ENCODE measurements around the gene HRC.
"Not testable (repeated sequence)": the region's sequence is repeated elsewhere in the genome, so short reads cannot be mapped to it uniquely, and the experiment has no call there.

The HRC gene

DNA sequence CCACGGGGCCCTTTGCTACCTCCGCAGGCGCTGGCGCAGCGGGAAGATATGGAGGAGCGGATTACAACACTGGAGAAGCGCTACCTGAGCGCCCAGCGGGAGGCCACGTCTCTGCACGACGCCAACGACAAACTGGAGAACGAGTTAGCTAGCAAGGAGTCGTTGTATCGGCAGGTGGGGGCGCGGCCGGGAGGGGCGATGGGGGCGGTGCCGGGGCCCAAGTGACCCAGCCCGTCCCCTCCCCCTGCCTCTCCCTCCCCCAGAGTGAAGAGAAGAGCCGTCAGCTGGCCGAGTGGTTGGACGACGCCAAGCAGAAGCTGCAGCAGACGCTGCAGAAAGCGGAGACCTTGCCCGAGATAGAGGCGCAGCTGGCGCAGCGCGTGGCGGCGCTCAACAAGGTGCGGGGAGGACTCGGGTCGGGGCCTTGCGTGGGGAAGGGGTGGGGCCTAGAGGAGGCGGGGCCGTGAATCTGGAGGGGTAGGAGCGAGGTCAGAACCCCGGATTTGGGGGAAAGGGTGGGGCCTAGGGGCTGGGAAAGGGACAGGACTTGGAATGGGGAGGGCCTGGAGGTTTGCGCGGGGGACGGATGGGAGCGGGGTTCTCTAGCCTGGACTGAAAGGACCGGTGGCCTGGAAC lies 22.1 kb downstream of the HRC start:
- DNase-seq: no peak

DNA sequence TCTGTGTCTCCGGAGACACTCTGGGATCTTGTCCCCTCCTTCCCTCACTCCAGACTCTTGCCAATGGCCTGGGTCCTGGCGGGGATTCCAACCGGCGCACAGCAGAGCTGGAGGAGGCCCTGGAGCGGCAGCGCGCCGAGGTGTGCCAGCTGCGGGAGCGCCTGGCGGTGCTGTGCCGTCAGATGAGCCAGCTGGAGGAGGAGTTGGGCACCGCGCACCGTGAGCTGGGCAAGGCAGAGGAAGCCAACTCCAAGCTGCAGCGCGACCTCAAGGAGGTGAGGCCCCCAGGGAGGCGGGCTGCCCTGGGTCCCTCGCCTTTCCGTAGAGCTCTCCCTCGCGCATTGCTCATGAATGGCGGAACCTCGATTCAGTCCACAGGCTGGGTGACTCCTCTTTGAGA lies 24.9 kb downstream of the HRC start:
- no peak for DNase-seq

GRCh38 chr19:49129238-49129583 lies 26.0 kb downstream of the HRC start:
- DNase-seq: no peak

DNA sequence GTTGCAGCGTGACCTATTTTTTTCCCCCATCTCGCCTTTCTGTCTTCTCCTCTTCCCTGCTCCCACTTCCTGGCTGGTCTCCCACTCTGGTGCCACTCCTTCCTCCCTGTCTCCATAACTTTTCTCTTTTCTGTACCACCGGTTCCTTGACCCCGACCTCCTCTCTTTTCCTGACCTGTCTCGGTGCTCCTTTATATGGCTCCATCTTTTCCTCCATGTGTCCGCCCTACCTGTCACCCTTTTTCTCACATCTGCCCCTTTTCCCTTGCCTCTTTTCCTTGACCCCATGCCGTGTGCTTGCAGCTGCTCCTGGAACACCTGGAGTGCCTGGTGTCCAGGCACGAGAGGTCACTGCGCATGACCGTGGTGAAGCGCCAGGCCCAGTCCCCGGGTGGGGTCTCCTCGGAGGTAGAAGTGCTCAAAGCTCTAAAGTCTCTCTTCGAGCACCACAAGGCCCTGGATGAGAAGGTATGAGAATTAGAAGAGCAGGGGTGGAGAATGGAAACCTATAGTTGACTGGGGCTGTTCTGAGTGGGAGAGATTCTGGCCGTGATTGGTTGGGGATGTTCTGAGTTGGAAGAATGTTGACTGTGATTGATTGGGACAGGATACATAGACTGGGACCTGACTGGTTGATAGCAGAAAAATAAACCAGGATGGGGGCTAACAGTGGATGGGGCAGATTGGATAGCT lies 26.5 kb downstream of the HRC start:
- DNase-seq: no peak

DNA sequence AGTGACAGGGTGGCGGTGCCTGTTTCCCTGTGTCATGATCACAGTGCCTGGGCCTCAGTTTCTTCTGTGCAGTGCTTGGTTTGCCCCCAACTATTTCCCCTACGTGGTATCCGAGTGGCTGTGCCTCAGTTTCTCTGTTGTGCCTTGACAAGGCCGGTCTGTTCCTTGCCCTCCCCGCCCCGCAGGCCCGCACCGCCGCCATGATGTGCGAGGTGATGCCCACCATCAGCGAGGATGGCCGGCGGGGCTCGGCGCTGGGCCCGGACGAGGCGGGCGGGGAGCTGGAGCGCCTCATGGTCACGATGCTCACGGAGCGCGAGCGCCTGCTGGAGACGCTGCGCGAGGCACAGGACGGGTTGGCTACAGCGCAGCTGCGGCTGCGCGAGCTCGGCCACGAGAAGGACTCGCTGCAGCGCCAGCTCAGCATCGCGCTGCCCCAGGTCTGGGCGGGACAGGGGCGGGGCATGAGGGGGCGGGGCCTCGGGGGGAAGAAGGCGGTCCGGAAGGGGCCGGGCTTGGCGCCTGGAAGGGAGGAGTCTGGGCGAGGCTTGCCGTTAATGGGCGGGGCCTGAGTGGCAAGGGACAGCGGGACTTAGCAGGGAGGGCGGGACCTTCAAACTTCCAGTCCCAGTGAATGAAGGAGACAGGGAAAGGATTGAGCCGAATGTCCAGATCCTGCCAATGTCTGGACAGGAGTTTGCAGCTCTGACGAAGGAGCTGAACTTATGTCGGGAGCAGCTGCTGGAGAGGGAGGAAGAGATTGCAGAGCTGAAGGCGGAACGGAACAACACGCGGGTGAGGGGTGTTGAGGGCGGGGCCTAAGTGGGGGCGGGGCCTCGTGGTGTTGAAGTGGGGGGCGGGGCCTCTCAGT lies 27.3 kb downstream of the HRC start:
- peak; percentile 98 for DNase-seq

DNA sequence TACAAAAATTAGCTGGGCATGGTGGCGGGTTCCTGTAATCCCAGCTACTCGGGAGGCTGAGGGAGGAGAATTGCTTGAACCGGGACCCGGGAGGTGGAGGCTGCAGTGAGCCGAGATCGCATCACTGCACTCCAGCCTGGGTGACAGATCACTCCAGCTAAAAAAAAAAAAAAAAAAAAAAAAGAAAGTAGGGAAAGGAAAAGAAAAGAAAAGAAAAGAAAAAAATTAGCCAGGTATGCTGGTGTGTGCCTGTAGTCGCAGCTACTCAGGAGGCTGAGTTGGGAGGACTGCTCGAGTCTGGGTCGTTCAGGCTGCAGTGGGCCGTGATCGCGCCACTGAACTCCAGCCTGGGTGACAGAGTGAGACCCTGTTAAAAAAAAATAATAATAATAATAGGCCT lies 28.0 kb downstream of the HRC start:
- not testable (repeated sequence) for DNase-seq

GRCh38 chr19:49126575-49126974 lies 28.6 kb downstream of the HRC start:
- no peak for DNase-seq

DNA sequence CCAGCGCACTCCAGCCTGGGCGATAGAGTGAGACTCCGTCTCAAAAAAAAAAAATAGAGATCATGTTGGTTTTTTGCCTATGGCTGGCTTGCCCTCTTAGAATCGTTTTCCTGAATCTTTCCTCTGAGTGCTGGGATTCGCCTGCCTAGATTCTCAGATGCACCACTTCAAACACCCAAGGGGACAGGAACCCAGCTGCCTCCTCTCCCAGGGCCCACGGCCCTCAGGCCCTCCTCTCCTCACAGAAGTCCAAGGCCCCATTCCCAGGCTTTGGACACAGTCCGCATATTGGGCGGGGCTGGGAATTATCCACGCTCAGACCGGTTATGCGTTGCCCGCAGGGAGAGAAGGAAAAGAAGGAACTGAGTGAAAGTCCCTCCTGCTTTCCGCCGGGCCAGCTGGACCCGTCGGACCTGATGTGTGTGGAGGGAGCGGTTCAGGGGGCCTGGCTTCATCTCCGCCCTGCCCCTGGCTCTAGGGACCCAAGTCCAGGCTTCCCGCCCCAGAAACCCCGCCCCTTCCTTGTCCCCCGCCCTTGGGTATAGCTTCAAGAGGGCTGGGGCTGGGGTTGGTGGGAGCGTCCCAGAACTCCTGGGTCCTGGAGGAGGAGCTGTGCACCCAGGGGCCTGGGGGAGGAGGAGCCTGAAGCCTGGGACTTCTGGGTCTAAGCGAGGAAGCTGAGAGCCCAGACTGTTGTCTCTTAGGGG lies 30.0 kb downstream of the HRC start:
- no peak for DNase-seq

DNA sequence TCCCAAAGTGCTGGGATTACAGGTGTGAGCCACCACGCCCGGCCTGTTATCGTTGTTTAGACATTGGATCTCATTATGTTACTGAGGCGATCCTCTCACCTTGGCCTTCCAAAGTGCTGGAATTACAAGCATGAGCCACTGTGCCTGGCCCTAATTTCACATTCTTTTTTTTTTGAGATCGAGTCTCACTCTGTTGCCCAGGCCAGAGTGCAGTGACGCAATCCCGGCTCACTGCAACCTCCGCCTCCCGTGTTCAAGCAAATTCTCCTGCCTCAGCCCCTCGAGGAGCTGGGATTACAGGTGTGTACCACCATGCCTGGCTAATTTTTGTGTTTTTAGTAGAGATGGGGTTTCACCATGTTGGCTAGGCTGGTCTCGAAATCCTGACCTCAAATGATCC lies 31.9 kb downstream of the HRC start:
- DNase-seq: not testable (repeated sequence)

DNA sequence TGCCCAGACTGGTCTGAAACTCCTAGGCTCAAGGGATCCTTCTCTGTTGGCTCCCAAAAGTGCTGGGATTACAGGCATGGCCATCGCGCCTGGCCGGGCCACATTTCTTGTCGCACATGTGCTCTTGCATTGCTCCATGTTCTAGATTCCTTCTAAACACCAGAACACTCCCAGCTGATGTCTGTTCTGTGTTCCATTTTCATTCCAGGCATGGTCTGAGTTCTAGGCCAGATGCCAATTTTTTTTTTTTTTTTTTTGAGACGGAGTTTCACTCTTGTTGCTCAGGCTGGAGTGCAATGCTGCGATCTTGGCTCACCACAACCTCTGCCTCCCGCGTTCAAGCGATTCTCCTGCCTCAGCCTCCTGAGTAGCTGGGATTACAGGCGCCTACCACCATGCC lies 33.4 kb downstream of the HRC start:
- peak; percentile 49 for DNase-seq

DNA sequence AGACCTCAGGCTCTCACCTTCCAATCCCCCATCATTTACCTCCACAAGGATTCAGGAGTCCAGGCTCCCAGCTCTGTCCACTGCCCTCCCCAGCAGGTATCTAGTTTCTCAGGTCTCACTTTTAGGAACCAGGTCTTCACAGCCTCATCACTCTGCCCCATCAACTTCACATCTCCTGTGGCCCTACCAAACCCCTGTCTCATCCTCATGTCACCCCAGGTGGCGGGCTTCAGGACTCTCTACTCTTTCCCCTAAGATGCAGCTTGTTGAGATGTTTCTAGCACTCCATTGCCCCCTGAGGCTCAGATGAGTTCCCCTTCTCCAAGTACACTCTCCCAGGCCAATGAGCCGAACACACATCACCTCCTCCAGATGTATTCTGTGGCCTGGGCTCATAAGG lies 34.3 kb downstream of the HRC start:
- no peak for DNase-seq

GRCh38 chr19:49120325-49120683 lies 34.9 kb downstream of the HRC start:
- no peak for DNase-seq

GRCh38 chr19:49119411-49120324 lies 35.5 kb downstream of the HRC start, which contains the start of gene PPFIA3:
Gene PPFIA3, plus strand, starts transcription at chr19:49119544. Its CDS starts 8,330 bp downstream, at chr19:49127874.
- peak; percentile 35 for DNase-seq

GRCh38 chr19:49118565-49119410 lies 36.4 kb downstream of the HRC start, which contains the start of gene C19orf73:
Gene C19orf73, minus strand, starts transcription at chr19:49119143. Its CDS starts 121 bp downstream, at chr19:49119022.
- DNase-seq: peak; percentile 98

DNA sequence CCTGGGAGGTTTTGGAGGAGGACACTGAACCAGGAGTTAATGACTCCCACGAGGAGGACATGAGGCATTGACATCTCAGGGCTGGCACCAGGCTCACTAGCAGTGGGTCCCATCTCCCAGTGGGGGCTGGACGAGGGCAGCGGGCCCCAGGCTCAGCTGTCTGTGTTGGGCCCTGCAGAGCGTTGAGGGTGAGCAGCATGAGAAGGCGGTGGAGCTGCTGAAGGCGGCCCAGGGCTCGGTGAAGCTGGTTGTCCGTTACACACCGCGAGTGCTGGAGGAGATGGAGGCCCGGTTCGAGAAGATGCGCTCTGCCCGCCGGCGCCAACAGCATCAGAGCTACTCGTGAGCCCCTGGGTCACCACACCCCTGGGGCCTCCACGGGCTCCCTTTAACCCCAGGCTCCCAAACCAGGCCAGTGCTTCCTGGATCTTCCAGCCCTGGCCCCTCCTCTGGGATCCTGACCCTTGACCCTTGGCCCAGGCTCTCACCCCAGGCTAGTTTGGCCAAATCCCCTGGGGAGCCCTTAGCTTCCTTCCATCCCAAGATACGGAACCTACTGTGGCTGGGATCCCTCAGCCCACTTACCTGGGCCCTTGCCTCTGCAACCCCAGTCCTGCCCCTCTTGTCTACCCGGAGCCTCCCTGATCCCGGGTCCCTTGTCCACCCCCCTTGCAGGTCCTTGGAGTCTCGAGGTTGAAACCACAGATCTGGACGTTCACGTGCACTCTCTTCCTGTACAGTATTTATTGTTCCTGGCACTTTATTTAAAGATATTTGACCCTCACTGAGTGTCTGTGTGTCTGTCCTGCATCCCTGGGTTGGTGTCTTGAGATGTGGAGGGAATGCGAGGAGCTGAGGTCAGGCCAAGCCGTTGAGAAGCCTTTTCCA lies 37.3 kb downstream of the HRC start:
- no peak for DNase-seq

GRCh38 chr19:49116544-49116943 lies 38.7 kb downstream of the HRC start:
- DNase-seq: peak; percentile 78

- no peak for DNase-seq
Observed at GRCh38 chr19:49114630-49115363, 40.4 kb downstream of the HRC start.

- peak; percentile 89 for DNase-seq
Observed at GRCh38 chr19:49113762-49114629, 41.2 kb downstream of the HRC start, which contains the start of gene LIN7B. Gene LIN7B, plus strand, starts transcription at chr19:49114370. Its CDS starts 35 bp downstream, at chr19:49114405.
